ENCODE data around the gene PSMA7.
"Not testable (repeated sequence)": the region's sequence is repeated elsewhere in the genome, so short reads cannot be mapped to it uniquely, and the experiment has no call there.

Gene PSMA7

DNA sequence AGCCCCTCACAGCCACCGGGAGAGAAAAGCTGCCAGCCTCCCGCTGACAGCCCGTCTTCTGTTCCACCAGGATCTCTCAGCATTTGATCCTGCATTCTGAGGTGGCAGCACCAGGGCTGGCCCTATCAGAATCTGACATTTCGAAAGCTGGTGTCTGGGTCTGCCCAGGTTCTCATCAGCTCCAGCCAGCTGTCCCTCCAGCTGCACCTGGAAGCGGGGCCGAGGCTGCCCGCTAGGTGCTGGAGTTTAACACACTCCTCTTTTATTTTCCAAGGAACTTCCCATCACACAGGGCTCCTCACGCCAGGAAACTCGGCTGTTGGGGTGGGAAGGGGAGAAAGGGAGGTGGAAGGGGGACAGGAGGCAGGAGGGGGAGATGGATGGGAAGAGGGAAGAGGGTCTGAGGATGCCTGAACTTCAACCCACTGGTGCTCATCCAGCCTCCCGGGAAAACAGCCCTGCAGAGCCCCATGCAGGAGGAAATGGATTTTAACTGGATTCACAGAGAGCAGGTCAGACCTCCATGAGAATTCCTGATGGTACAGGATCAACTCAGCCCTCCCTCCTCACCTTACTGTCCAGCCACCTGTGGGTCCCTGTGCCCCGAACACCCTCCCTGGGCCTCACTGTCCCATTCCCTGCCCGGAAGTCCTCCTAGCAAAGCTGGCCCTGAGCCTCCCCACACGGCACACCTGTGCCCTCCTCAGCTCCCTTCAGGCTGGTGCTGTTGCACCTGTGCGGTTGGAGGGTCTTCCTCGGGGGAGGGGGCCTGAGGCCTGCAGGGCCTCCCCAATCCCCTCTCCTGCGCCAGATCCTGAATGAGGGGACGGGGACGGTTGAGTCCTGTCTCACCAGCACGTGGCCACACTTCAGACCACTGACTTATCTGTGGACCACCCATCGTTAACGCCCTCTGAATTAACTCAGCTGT lies 24.8 kb downstream of the PSMA7 start:
- no peak for DNase-seq

GRCh38 chr20:62117658-62118057 lies 25.5 kb downstream of the PSMA7 start:
- DNase-seq: peak; percentile 50

GRCh38 chr20:62117362-62117646 lies 25.9 kb downstream of the PSMA7 start:
- DNase-seq: no peak

- no peak for DNase-seq
Observed at GRCh38 chr20:62116558-62117361, 26.4 kb downstream of the PSMA7 start.

- DNase-seq: not testable (repeated sequence)
Observed at GRCh38 chr20:62115800-62116407, 27.3 kb downstream of the PSMA7 start.

DNA sequence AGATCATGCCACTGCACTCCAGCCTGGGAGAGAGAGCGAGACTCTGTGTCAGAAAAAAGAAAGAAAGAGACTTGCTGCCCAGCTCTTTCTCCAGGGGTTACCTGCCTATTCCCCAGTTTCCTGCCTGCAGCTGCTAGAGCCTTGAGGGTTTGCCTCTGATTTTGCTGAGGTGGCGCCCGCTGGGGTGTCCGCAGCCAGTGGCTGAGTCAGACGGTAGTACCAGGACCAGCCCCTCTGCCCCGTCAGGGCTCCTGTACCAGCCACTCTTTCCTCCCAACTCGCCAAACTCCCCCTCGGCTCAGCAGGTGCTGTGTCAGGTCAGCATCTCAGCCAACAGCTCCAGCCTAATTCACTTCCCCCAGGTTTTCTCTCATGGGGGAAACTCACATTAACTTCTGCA lies 28.3 kb downstream of the PSMA7 start:
- DNase-seq: no peak

DNA sequence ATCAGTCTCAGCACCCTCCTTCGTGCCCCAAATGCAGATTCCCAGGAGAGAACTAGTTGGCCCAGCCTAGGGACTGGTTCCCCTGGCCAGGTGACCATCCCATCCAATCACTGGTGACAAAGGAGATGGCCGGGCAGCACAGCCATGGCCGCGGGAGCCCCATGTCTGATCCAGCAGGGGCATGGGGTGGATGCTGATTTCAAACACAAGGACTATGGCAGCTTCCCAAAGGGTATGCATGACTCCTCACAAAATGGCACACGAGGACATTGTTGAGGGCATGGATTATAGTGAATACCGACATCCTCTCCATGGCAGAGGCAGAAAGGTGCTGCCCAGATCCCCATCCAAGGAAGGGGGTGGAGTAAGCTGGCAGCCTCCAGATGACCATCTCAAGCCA lies 30.8 kb downstream of the PSMA7 start:
- no peak for DNase-seq

- no peak for DNase-seq
Observed at GRCh38 chr20:62111148-62111547, 32.0 kb downstream of the PSMA7 start.

- DNase-seq: no peak
Observed at GRCh38 chr20:62105592-62105991, 37.6 kb downstream of the PSMA7 start.

- DNase-seq: no peak
Observed at GRCh38 chr20:62104791-62105345, 38.3 kb downstream of the PSMA7 start.

DNA sequence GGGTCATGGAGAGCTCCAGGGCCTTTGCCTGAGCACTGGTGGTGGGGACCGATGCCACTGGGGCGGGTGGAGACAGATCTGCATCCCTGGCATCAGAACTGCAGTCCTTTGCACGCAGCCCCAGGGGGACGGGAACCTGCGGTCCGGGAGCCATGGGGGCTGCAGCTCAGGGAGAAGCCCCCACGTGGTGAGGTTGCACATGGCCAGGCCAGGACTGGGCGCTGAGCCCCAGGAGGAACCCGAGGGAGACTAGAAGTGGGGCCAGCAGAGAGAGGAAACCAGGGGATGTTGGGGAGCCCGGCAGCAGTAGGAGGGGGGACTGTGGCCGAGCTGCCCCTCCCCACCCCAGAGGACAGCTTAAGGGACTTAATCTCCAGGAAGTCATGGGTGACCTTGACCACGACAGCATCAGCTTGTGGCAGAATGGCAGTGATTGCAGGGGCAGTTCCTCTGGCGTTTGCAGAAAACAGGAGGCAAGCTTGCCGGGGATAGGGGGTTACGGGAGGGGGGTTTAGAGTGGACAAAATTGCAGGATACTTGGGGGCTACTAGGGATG lies 38.9 kb downstream of the PSMA7 start:
- no peak for DNase-seq

DNA sequence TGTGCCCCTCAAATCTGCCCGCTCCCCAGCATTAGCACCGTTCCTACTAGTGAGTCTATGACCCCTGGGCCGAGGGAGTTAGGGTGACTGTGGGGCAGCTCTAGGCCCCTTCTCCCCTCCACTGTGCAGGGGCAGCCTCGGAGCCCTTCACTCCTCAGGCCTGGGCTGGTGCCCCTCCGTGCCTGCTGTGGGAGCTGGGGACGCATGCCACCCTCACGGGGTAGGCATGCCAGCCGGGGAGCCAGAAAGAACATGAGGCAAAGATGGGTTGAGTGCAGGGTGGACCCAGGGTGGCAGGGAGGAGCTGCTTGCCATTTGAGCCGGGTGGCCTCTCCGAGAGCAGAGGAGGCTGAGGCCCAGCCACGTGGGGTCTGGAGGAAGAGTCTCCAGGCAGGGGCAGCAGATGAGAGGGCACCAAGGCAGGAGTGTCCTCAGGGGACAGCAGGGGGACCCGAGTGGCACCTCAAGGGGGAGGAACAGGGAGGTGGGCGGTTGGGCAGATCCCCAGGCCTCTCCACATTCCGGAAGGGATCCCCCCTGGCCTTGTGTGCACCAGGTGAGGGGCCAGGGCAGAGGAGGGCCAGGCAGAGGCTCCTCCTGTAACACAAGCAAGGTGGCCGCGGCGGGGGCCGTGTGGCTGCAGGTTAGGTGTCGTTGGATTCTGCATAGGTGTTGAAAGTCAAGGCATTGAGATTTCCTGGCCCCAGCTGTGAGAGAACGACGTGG lies 39.5 kb downstream of the PSMA7 start:
- DNase-seq: no peak

GRCh38 chr20:62101078-62101477 lies 42.1 kb downstream of the PSMA7 start:
- DNase-seq: no peak

GRCh38 chr20:62097881-62098407 lies 45.2 kb downstream of the PSMA7 start:
- no peak for DNase-seq

GRCh38 chr20:62096421-62097380 lies 46.5 kb downstream of the PSMA7 start:
- DNase-seq: no peak

DNA sequence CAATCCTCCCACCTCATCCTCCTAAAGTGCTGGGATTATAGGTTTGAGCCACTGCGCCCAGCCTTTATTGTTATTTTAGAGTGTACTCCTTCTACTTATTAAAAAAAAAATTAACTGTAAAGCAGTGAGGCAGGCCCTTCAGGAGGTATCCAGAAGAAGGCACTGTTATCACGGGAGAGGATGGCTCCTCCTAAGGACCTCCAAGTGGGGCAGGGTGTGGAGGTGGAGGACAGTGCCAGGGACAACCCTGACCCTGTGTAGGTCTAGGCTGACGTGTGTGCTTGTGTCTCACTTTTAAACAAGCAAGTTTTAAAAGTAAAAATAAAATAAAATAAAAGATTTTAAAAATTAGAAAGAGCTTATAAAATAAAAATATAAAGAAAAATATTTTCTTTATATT lies 53.8 kb downstream of the PSMA7 start:
- DNase-seq: no peak

GRCh38 chr20:62088258-62089127 lies 54.7 kb downstream of the PSMA7 start:
- no peak for DNase-seq

DNA sequence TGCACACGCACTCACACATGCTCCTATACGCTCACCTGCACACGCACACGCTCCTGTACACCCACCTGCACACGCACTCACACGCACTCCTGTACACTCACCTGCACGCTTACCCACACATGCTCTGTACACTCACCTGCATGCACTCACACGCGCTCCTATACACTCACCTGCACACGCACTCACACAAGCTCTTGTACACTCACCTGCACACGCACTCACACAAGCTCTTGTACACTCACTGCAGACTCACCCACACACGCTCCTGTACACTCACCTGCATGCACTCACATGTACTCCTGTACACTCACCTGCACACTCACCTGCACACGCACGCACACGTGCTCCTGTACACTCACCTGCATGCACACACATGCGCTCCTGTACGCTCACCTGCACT lies 55.6 kb downstream of the PSMA7 start:
- no peak for DNase-seq

DNA sequence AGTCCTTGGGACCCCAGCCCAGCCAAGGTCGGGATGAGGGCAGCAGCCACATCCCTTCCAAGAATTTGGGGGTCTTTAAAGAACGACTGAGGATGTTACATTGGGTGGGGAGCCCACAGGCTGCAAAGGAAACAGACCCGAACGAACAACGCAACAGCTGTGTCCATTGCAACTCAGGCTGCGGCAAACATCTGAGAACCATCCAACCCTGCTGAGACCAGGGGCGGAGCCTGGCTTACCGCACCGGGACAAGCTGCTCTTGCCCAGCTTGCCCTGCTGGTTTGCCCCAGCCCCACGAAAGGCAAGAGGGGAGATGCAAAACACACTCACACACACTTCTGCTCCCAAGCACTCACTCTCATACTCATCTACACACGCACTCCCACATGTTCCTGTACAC lies 56.0 kb downstream of the PSMA7 start:
- DNase-seq: no peak

All from stimulated activated CD4-positive, alpha-beta T cell treated with anti-CD3 and anti-CD28 coated beads, Interleukin-4, amount 100 ng/mL, for 24 hours (primary cell).